GM12878 (cell line): ENCODE measurements around the gene SMIM12. TPM values are rescaled to one million over a fixed set of nuclear protein-coding genes. Genes with fewer than 3 reads are reported as not detected.

Experiments used
- ATAC-seq: fragments of 200-7000 bp; cut with Tn5 transposase; 3 replicates; pipeline ENCODE4 v1.9.1; 2020; ENCODE audit warnings: mild to moderate bottlenecking, moderate library complexity
- BruUV-seq: library from RNA; stranded (reverse); fragments of 400-500 nt; replicated peaks from 2 replicates; lab custom pipeline; 2021; lab: Mats Ljungman, UMichigan
- CTCF ChIA-PET: fragments of 300-600 bp; sonication (Branson Sonifier 250); formaldehyde crosslinking; extraction: SDS; loops from one replicate; lab custom pipeline; 2021; ENCODE audit warnings: inconsistent platforms; lab: Yijun Ruan, JAX
- POLR2A ChIA-PET: fragments of 350-600 bp; formaldehyde crosslinking; extraction: SDS; loops from one replicate; lab custom pipeline; 2021; ENCODE audit warnings: inconsistent platforms; lab: Charles Lee
- RAD21 ChIA-PET: fragments of 300-600 bp; sonication (Branson Sonifier 250); formaldehyde crosslinking; loops from one replicate; lab custom pipeline; 2023; ENCODE audit warnings: antibody characterized with exemption; ENCODE audit not compliant: unreplicated experiment; lab: Charles Lee
- SMC1A ChIA-PET: fragments of 300-600 bp; sonication (Branson Sonifier 250); formaldehyde crosslinking; loops from one replicate; lab custom pipeline; 2023; ENCODE audit not compliant: unreplicated experiment, uncharacterized antibody; lab: Charles Lee
- DNase-seq: peaks from one replicate; pipeline ENCODE4 v3.0.0-alpha.2; 2011; ENCODE audit warnings: low read depth, low spot score
- FAIRE-seq: peaks from 3 replicates; lab custom pipeline; 2011; peaks lifted over from hg19 to GRCh38; lab: Jason Lieb, UNC
- H2AFZ ChIP-seq: 2 replicates; pipeline ENCODE4 v1.6.0; 2011; ENCODE audit warnings: low read depth, low read length, control low read depth; ENCODE audit not compliant: control insufficient read depth
- H3K27ac ChIP-seq: 2 replicates; pipeline ENCODE4 v1.5.1; 2011; ENCODE audit warnings: control low read depth; ENCODE audit not compliant: control insufficient read depth, insufficient read depth
- H3K27me3 ChIP-seq, 2 experiments: replicated peaks in 1 of 2; 2 replicates each; pipeline versions ENCODE4 v1.6.0 to v1.6.1; 2011; ENCODE audit warnings: low read length in 1 of 2; ENCODE audit not compliant: control insufficient read depth in 2 of 2, insufficient read depth in 2 of 2
- H3K36me3 ChIP-seq, 2 experiments: 2 replicates each; pipeline ENCODE4 v1.5.1; 2011; ENCODE audit warnings: low read length in 1 of 2; ENCODE audit not compliant: control insufficient read depth in 2 of 2, insufficient read depth in 2 of 2
- H3K4me1 ChIP-seq: 2 replicates; pipeline ENCODE4 v1.6.1; 2011; ENCODE audit warnings: mild to moderate bottlenecking, low read length, moderate library complexity, mixed read lengths; ENCODE audit not compliant: control insufficient read depth, insufficient read depth
- H3K4me2 ChIP-seq: 2 replicates; pipeline ENCODE4 v1.6.0; 2011; ENCODE audit warnings: control low read depth; ENCODE audit not compliant: control insufficient read depth, insufficient read depth
- H3K4me3 ChIP-seq: fragments of 200-600 bp; sonication (generic); 2 replicates; pipeline ENCODE4 v1.5.1; 2016
- H3K79me2 ChIP-seq: 2 replicates; pipeline ENCODE4 v1.6.0; 2011; ENCODE audit warnings: low read length; ENCODE audit not compliant: control insufficient read depth, insufficient read depth
- H3K9ac ChIP-seq: 2 replicates; pipeline ENCODE4 v1.8.0; 2011; ENCODE audit warnings: low read length, control low read depth, mixed read lengths; ENCODE audit not compliant: control insufficient read depth, insufficient read depth
- H3K9me3 ChIP-seq: replicated peaks from 3 replicates; pipeline ENCODE4 v1.5.1; 2011; ENCODE audit warnings: mild to moderate bottlenecking, low read length; ENCODE audit not compliant: control insufficient read depth, insufficient read depth
- H4K20me1 ChIP-seq: 2 replicates; pipeline ENCODE4 v1.6.0; 2011; ENCODE audit not compliant: control insufficient read depth, insufficient read depth
- ASH2L ChIP-seq: fragments of 300-600, 200-600 bp; sonication (generic); IDR thresholded peaks from 2 replicates; pipeline ENCODE4 v1.6.1; 2017; ENCODE audit warnings: low read depth, mild to moderate bottlenecking, borderline replicate concordance
- BCL11A ChIP-seq: IDR thresholded peaks from 2 replicates; pipeline ENCODE4 v1.6.1; 2011; ENCODE audit warnings: low read depth, low read length
- EED ChIP-seq: sonication (generic); IDR thresholded peaks from 2 replicates; pipeline ENCODE4 v1.6.1; 2016; ENCODE audit warnings: antibody characterized with exemption, low read depth
- IRF4 ChIP-seq: IDR thresholded peaks from 2 replicates; pipeline ENCODE4 v1.6.1; 2011; ENCODE audit warnings: low read depth, low read length
- JUND ChIP-seq: IDR thresholded peaks from 2 replicates; pipeline ENCODE4 v1.6.1; 2012; ENCODE audit warnings: low read depth, mild to moderate bottlenecking, low read length, improper control_type of control experiment, moderate library complexity
- KLF5 ChIP-seq: fragments of 450-650 bp; IDR thresholded peaks from 2 replicates; pipeline ENCODE4 v1.6.1; 2014; ENCODE audit warnings: mild to moderate bottlenecking; ENCODE audit not compliant: partially characterized antibody
- MTA3 ChIP-seq: IDR thresholded peaks from 2 replicates; pipeline ENCODE4 v1.6.1; 2012; ENCODE audit warnings: low read length, inconsistent platforms, borderline replicate concordance
- NR2C1 ChIP-seq: fragments of 450-650 bp; IDR thresholded peaks from 2 replicates; pipeline ENCODE4 v1.6.1; 2017; ENCODE audit warnings: antibody characterized with exemption, mild to moderate bottlenecking, moderate library complexity
- SP1 ChIP-seq: IDR thresholded peaks from one replicate; pipeline ENCODE4 v1.6.1; 2011; ENCODE audit warnings: low read depth, low read length
- STAT3 ChIP-seq: IDR thresholded peaks from 2 replicates; pipeline ENCODE4 v1.6.1; 2011; ENCODE audit warnings: low read depth, low read length, improper control_type of control experiment
- SUZ12 ChIP-seq: fragments of 200-600 bp; sonication (generic); IDR thresholded peaks from one replicate; pipeline ENCODE4 v1.6.1; 2018; ENCODE audit warnings: antibody characterized with exemption, mild to moderate bottlenecking; ENCODE audit not compliant: unreplicated experiment
- WGBS: methylation state at CpG from one replicate; pipeline ENCODE4 v1.1.6; 2016; ENCODE audit warnings: low lambda C conversion rate; ENCODE audit not compliant: insufficient replicate concordance, insufficient coverage; ENCODE audit errors: missing lambda C conversion rate; 5-methylcytosine and 5-hydroxymethylcytosine counted together
- in situ Hi-C: fragments of 300-500 bp; cut with MboI; formaldehyde crosslinking; loops from 9 replicates; pipeline ENCODE4 v1.14.3; 2018; ENCODE audit warnings: mixed read lengths
- intact Hi-C: fragments of 100-400 bp; cut with micrococcal nuclease; formaldehyde crosslinking; loops from one replicate; pipeline ENCODE4 v1.14.2; 2022; ENCODE audit not compliant: unreplicated experiment
- polyA plus RNA-seq, 11 experiments: library from polyadenylated mRNA; depleted of rRNA in 4 of 11; unstranded in 6 of 11; stranded (reverse) in 5 of 11; fragments of >200 nt; fragmentation: Nextera tagmentation in 4 of 11; fragmentation: Illumina TruSeq in 1 of 11; extraction: Ambion mirVana in 4 of 11; extraction: Trizol in 1 of 11; gene quantifications; 1 replicate in 1 of 11; 2 replicates in 10 of 11; pipeline versions ENCODE4 v1.2.1 to v1.2.3, GENCODE V29; 2011 to 2016; ENCODE audit warnings: inconsistent platforms in 2 of 11, missing spikeins in 2 of 11, low read depth in 1 of 11
- total RNA-seq, 4 experiments: library from RNA; depleted of rRNA in 3 of 4; stranded (reverse); fragments of >200 nt in 3 of 4; fragmentation: Illumina TruSeq in 1 of 4; extraction: Trizol in 1 of 4; gene quantifications; 2 replicates each; pipeline versions ENCODE4 v1.2.1 to v1.2.3, GENCODE V29; 2013 to 2021
- TF ChIP-seq, protein P1 (sequence below): fragments of 450-650 bp; IDR thresholded peaks from 2 replicates; pipeline ENCODE4 v1.6.1; 2016; ENCODE audit warnings: mild to moderate bottlenecking, moderate library complexity, borderline replicate concordance

Gene SMIM12
- total and polyA plus RNA-seq, 10 of the 15 experiments (the other 5 are each of a cell fraction or from before 2014, with no cell fraction given): 26.1 to 81.5 (median 44.1) TPM

DNA sequence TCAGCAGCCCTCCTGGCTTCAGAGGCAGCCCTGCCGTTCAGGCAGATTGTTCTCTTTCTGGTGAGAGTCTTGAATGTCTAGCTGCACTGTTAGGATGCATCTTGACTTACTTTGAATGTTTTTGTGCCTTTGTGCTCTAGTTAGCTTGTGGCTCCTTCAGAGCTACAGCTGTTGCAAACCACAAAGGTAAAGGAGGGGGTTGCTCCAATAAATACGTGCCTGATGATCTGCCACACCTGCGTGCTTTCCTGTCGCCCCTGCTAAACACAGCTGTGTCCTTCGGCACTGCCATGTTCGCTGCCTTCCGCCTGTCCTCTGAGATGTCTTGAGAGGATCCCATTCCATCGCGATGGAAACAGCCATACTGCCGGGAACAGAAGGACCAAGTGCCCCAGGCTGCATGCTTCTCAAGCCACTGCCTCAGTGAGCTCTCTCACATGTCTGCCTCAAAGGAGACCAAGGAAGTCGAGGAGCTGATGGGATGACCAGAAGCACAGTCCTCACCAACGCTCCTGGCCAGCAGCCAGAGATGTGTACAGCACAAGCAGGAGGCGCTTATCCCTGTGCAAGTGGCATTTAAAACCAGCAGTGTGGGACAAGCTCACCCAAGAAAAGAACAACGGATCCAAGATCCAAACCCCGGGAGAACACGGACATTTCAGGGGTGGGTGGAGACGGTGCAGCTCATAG is 12.0 kb upstream of the SMIM12 start:
- no peak for ATAC-seq

More for the DNA sequence above, 12.0 kb upstream of the SMIM12 start:
- no peaks in the 10 kb centered on the region for H3K9me3 ChIP-seq
- intact Hi-C loops: no loop called here
- H4K20me1 ChIP-seq: no peaks in the 10 kb centered on the region
- no peak overlapping the region for H3K4me3 ChIP-seq
- DNase-seq (no peak), FAIRE-seq (no peak)
- peaks cover 3% of the 10 kb centered on the region; the same call in 1 of the 2 replicates for H3K4me1 ChIP-seq
- no TSS peak for BruUV-seq
- TF ChIP-seq IRF4 (no peak), ASH2L (no peak), EED (no peak), SUZ12 (no peak), BCL11A (no peak), SP1 (no peak), STAT3 (no peak), MTA3 (no peak), JUND (no peak), NR2C1 (no peak), KLF5 (no peak)
- TF ChIP-seq, protein P1, sequence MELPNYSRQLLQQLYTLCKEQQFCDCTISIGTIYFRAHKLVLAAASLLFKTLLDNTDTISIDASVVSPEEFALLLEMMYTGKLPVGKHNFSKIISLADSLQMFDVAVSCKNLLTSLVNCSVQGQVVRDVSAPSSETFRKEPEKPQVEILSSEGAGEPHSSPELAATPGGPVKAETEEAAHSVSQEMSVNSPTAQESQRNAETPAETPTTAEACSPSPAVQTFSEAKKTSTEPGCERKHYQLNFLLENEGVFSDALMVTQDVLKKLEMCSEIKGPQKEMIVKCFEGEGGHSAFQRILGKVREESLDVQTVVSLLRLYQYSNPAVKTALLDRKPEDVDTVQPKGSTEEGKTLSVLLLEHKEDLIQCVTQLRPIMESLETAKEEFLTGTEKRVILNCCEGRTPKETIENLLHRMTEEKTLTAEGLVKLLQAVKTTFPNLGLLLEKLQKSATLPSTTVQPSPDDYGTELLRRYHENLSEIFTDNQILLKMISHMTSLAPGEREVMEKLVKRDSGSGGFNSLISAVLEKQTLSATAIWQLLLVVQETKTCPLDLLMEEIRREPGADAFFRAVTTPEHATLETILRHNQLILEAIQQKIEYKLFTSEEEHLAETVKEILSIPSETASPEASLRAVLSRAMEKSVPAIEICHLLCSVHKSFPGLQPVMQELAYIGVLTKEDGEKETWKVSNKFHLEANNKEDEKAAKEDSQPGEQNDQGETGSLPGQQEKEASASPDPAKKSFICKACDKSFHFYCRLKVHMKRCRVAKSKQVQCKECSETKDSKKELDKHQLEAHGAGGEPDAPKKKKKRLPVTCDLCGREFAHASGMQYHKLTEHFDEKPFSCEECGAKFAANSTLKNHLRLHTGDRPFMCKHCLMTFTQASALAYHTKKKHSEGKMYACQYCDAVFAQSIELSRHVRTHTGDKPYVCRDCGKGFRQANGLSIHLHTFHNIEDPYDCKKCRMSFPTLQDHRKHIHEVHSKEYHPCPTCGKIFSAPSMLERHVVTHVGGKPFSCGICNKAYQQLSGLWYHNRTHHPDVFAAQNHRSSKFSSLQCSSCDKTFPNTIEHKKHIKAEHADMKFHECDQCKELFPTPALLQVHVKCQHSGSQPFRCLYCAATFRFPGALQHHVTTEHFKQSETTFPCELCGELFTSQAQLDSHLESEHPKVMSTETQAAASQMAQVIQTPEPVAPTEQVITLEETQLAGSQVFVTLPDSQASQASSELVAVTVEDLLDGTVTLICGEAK: no peak
- H2AFZ ChIP-seq: no peak overlapping the region
- WGBS: 49% methylated on average over 16 of the region's 17 CpGs
- no peaks in the 10 kb centered on the region for H3K36me3 ChIP-seq
- in situ Hi-C loops: no loop called here
- no peaks in the 10 kb centered on the region for H3K79me2 ChIP-seq
- H3K27me3 ChIP-seq: peaks cover 0 to 5% of the 10 kb centered on the region in 2 experiments; a peak in 2 of 4 replicates
- H3K4me2 ChIP-seq: no peak overlapping the region
- ChIA-PET SMC1A (no interaction called here), POLR2A (no interaction called here), RAD21 (no interaction called here), CTCF (interaction anchor here (1.4 kb wide), 1 partner anchor 12 kb away, joined by 6 read pairs; the partner anchor contains the start of gene SMIM12)
- no peak overlapping the region for H3K9ac ChIP-seq
- H3K27ac ChIP-seq: no peak overlapping the region
